Activated naive CD8-positive, alpha-beta T cell (primary cell): Measurements from ENCODE around the gene TMIGD1.

Experiments used
- H3K27ac Mint-ChIP-seq: one replicate; pipeline ENCODE4 v1.8.0; 2021; ENCODE audit warnings: mixed read lengths
- H3K27me3 Mint-ChIP-seq: one replicate; pipeline ENCODE4 v1.8.0; 2021; ENCODE audit warnings: mixed read lengths
- H3K36me3 Mint-ChIP-seq: one replicate; pipeline ENCODE4 v1.8.0; 2021; ENCODE audit warnings: mixed read lengths
- H3K4me1 Mint-ChIP-seq: one replicate; pipeline ENCODE4 v1.8.0; 2021; ENCODE audit warnings: low read depth, mixed read lengths
- H3K4me3 Mint-ChIP-seq: one replicate; pipeline ENCODE4 v1.8.0; 2021; ENCODE audit warnings: mild to moderate bottlenecking, mixed read lengths
- H3K9me3 Mint-ChIP-seq: one replicate; pipeline ENCODE4 v1.8.0; 2021; ENCODE audit warnings: low read depth, mixed read lengths

The TMIGD1 gene

GRCh38 chr17:30296499-30297080 is 37.3 kb downstream of the TMIGD1 start:
- H3K36me3 Mint-ChIP-seq: peaks cover 3% of the 10 kb centered on the region
- H3K4me3 Mint-ChIP-seq: no peak overlapping the region
- H3K9me3 Mint-ChIP-seq: peaks cover 7% of the 10 kb centered on the region
- H3K27ac Mint-ChIP-seq: no peak overlapping the region
- H3K4me1 Mint-ChIP-seq: peaks cover 8% of the 10 kb centered on the region
- H3K27me3 Mint-ChIP-seq: no peaks in the 10 kb centered on the region

- H3K4me3 Mint-ChIP-seq: no peak overlapping the region
- H3K4me1 Mint-ChIP-seq: peaks cover 19% of the 10 kb centered on the region
- H3K27me3 Mint-ChIP-seq: no peaks in the 10 kb centered on the region
- peak overlapping the region; percentile 58 for H3K27ac Mint-ChIP-seq
- peaks cover 9% of the 10 kb centered on the region for H3K36me3 Mint-ChIP-seq
- H3K9me3 Mint-ChIP-seq: no peaks in the 10 kb centered on the region
These were observed 41.5 kb downstream of the TMIGD1 start for GRCh38 chr17:30292286-30292858.

- no peaks in the 10 kb centered on the region for H3K27me3 Mint-ChIP-seq
- peaks cover 9% of the 10 kb centered on the region for H3K36me3 Mint-ChIP-seq
- peak within 1 kb of the TSS; percentile 99 for H3K27ac Mint-ChIP-seq
- H3K4me1 Mint-ChIP-seq: peaks cover 19% of the 10 kb centered on the region
- no peaks in the 10 kb centered on the region for H3K9me3 Mint-ChIP-seq
- H3K4me3 Mint-ChIP-seq: peak within 1 kb of the TSS; percentile 98
These were observed 42.1 kb downstream of the TMIGD1 start, which contains the start of gene BLMH for GRCh38 chr17:30291543-30292285. TSS of gene BLMH (minus strand) at chr17:30291944. CDS start at chr17:30291819, 125 bp downstream.

GRCh38 chr17:30290696-30291542 is 42.9 kb downstream of the TMIGD1 start:
- peaks cover 12% of the 10 kb centered on the region for H3K36me3 Mint-ChIP-seq
- no peaks in the 10 kb centered on the region for H3K9me3 Mint-ChIP-seq
- H3K27me3 Mint-ChIP-seq: no peaks in the 10 kb centered on the region
- peaks cover 20% of the 10 kb centered on the region for H3K4me1 Mint-ChIP-seq
- H3K27ac Mint-ChIP-seq: peak overlapping the region; percentile 99
- H3K4me3 Mint-ChIP-seq: peak overlapping the region; percentile 98

- Mint-ChIP-seq H3K36me3 (peaks cover 12% of the 10 kb centered on the region), H3K27ac (peak overlapping the region; percentile 99), H3K9me3 (no peaks in the 10 kb centered on the region), H3K27me3 (no peaks in the 10 kb centered on the region), H3K4me1 (peaks cover 20% of the 10 kb centered on the region), H3K4me3 (peak overlapping the region; percentile 98)
These were observed 43.8 kb downstream of the TMIGD1 start for GRCh38 chr17:30290077-30290476.

- Mint-ChIP-seq H3K27ac (no peak overlapping the region), H3K9me3 (no peaks in the 10 kb centered on the region), H3K27me3 (no peaks in the 10 kb centered on the region), H3K4me1 (peaks cover 3% of the 10 kb centered on the region), H3K4me3 (no peak overlapping the region), H3K36me3 (peaks cover 14% of the 10 kb centered on the region)
These were observed 54.7 kb downstream of the TMIGD1 start for GRCh38 chr17:30279156-30279555.

- no peaks in the 10 kb centered on the region for H3K9me3 Mint-ChIP-seq
- H3K27me3 Mint-ChIP-seq: no peaks in the 10 kb centered on the region
- H3K4me1 Mint-ChIP-seq: peaks cover 3% of the 10 kb centered on the region
- no peak overlapping the region for H3K4me3 Mint-ChIP-seq
- H3K27ac Mint-ChIP-seq: no peak overlapping the region
- peaks cover 19% of the 10 kb centered on the region for H3K36me3 Mint-ChIP-seq
These were observed 55.8 kb downstream of the TMIGD1 start for GRCh38 chr17:30278032-30278431.

GRCh38 chr17:30275911-30276310 is 57.9 kb downstream of the TMIGD1 start:
- no peak overlapping the region for H3K27ac Mint-ChIP-seq
- no peaks in the 10 kb centered on the region for H3K9me3 Mint-ChIP-seq
- no peak overlapping the region for H3K4me3 Mint-ChIP-seq
- H3K4me1 Mint-ChIP-seq: no peaks in the 10 kb centered on the region
- peaks cover 20% of the 10 kb centered on the region for H3K36me3 Mint-ChIP-seq
- H3K27me3 Mint-ChIP-seq: no peaks in the 10 kb centered on the region

- Mint-ChIP-seq H3K27me3 (no peaks in the 10 kb centered on the region), H3K4me3 (no peak overlapping the region), H3K4me1 (no peaks in the 10 kb centered on the region), H3K27ac (no peak overlapping the region), H3K9me3 (no peaks in the 10 kb centered on the region), H3K36me3 (peaks cover 20% of the 10 kb centered on the region)
These were observed 59.0 kb downstream of the TMIGD1 start for GRCh38 chr17:30274887-30275286.

- peaks cover 21% of the 10 kb centered on the region for H3K36me3 Mint-ChIP-seq
- H3K27ac Mint-ChIP-seq: no peak overlapping the region
- H3K4me1 Mint-ChIP-seq: no peaks in the 10 kb centered on the region
- no peak overlapping the region for H3K4me3 Mint-ChIP-seq
- H3K9me3 Mint-ChIP-seq: no peaks in the 10 kb centered on the region
- H3K27me3 Mint-ChIP-seq: no peaks in the 10 kb centered on the region
These were observed 60.5 kb downstream of the TMIGD1 start for GRCh38 chr17:30273373-30273772.

- Mint-ChIP-seq H3K27me3 (no peaks in the 10 kb centered on the region), H3K9me3 (no peaks in the 10 kb centered on the region), H3K27ac (no peak overlapping the region), H3K36me3 (peaks cover 22% of the 10 kb centered on the region), H3K4me3 (no peak overlapping the region), H3K4me1 (no peaks in the 10 kb centered on the region)
These were observed 62.8 kb downstream of the TMIGD1 start for GRCh38 chr17:30271102-30271501.

- Mint-ChIP-seq H3K36me3 (peaks cover 16% of the 10 kb centered on the region), H3K9me3 (no peaks in the 10 kb centered on the region), H3K4me1 (peaks cover 1% of the 10 kb centered on the region), H3K27ac (no peak overlapping the region), H3K4me3 (no peak overlapping the region), H3K27me3 (no peaks in the 10 kb centered on the region)
These were observed 66.2 kb downstream of the TMIGD1 start for GRCh38 chr17:30267625-30268024.
